Vagina (tissue), 2 donors: Measurements from ENCODE around the gene ADCY4. TPM values are rescaled to one million over a fixed set of nuclear protein-coding genes. Genes with fewer than 3 reads are reported as not detected.

Experiments used
- DNase-seq, 2 donors: peaks; one replicate each; pipeline ENCODE4 v3.0.0-alpha.2; 2017; ENCODE audit errors: extremely low spot score in 2 of 2
- H3K27ac ChIP-seq: fragments of 200-600 bp; sonication (generic); one replicate; pipeline ENCODE4 v1.5.1; 2019
- H3K27me3 ChIP-seq: fragments of 200-600 bp; sonication (generic); one replicate; pipeline ENCODE4 v1.5.1; 2019
- H3K36me3 ChIP-seq, 2 donors: fragments of 200-600 bp; sonication (generic); one replicate each; pipeline ENCODE4 v1.5.1; 2017 to 2019
- H3K4me1 ChIP-seq: fragments of 200-600 bp; sonication (generic); one replicate; pipeline ENCODE4 v1.5.1; 2019
- H3K4me3 ChIP-seq, 2 donors: fragments of 200-600 bp; sonication (generic); 1 replicate in 1 of 2; 2 replicates in 1 of 2; pipeline ENCODE4 v1.5.1; 2016 to 2019
- H3K9me3 ChIP-seq: fragments of 200-600 bp; sonication (generic); one replicate; pipeline ENCODE4 v1.5.1; 2019
- POLR2A ChIP-seq, 2 donors: fragments of 450-650 bp; IDR thresholded peaks; one replicate each; pipeline ENCODE4 v1.6.1; 2017; ENCODE audit warnings: antibody characterized with exemption in 2 of 2, mild to moderate bottlenecking in 2 of 2, moderate library complexity in 2 of 2
- POLR2AphosphoS5 ChIP-seq, 2 donors: sonication (generic); formaldehyde crosslinking; IDR thresholded peaks; one replicate each; pipeline ENCODE4 v1.9.0; 2017; ENCODE audit warnings: antibody characterized with exemption in 2 of 2, mild to moderate bottlenecking in 2 of 2, low read depth in 1 of 2; ENCODE audit not compliant: insufficient read depth in 1 of 2
- intact Hi-C: fragments of 100-400 bp; cut with DNase I; formaldehyde crosslinking; loops from one replicate; pipeline ENCODE4 v1.15.1; 2023
- total RNA-seq: library from RNA; depleted of rRNA; stranded (reverse); fragments of >200 nt; gene quantifications from one replicate; pipeline ENCODE4 v1.2.3, GENCODE V29; 2016
- TF ChIP-seq, protein P1 (sequence below), 3 experiments: fragments of 450-650 bp in 2 of 3; fragments of 200-600 bp in 1 of 3; sonication (generic) in 1 of 3; IDR thresholded peaks; one replicate each; pipeline ENCODE4 v1.5.1; 2017 to 2019; ENCODE audit warnings: antibody characterized with exemption in 3 of 3, mild to moderate bottlenecking in 2 of 3, moderate library complexity in 2 of 3

Gene ADCY4
- total RNA-seq, 1 donor from 2014 or later: 32.7 TPM

DNA sequence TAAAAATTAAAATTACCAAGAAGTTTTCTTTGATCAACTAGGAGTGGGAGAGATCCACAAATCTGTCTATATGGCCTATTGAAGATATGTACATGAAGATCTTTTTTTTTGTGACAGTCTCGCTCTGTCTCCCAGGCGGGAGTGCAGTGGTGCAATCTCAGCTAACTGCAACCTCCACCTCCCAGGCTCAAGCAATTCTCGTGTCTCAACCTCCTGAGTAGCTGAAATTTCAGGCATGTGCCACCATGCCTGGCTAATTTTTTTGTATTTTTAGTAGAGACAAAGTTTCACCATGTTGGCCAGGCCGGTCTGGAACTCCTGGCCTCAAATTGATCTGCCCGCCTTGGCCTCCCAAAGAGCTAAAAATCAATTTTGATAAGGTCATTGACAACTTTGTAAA, 28.5 kb upstream of the ADCY4 start:
- H3K27ac ChIP-seq: no peak overlapping the region
- intact Hi-C loops: no loop called here
- H3K9me3 ChIP-seq: no peaks in the 10 kb centered on the region
- H3K27me3 ChIP-seq: no peaks in the 10 kb centered on the region
- TF ChIP-seq, protein P1, sequence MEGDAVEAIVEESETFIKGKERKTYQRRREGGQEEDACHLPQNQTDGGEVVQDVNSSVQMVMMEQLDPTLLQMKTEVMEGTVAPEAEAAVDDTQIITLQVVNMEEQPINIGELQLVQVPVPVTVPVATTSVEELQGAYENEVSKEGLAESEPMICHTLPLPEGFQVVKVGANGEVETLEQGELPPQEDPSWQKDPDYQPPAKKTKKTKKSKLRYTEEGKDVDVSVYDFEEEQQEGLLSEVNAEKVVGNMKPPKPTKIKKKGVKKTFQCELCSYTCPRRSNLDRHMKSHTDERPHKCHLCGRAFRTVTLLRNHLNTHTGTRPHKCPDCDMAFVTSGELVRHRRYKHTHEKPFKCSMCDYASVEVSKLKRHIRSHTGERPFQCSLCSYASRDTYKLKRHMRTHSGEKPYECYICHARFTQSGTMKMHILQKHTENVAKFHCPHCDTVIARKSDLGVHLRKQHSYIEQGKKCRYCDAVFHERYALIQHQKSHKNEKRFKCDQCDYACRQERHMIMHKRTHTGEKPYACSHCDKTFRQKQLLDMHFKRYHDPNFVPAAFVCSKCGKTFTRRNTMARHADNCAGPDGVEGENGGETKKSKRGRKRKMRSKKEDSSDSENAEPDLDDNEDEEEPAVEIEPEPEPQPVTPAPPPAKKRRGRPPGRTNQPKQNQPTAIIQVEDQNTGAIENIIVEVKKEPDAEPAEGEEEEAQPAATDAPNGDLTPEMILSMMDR (IDR thresholded peaks at IDR 0.05): no peak
- no peak for TF ChIP-seq POLR2A (IDR thresholded peaks at IDR 0.05)
- TF ChIP-seq POLR2AphosphoS5 (IDR thresholded peaks at IDR 0.05; ENCODE audit: insufficient read depth in 1 of 2, low read depth in 1 of 2): no peak
- no peaks in the 10 kb centered on the region for H3K36me3 ChIP-seq
- H3K4me3 ChIP-seq: no peak overlapping the region
- no peak for DNase-seq
- peaks cover 26% of the 10 kb centered on the region for H3K4me1 ChIP-seq

DNA sequence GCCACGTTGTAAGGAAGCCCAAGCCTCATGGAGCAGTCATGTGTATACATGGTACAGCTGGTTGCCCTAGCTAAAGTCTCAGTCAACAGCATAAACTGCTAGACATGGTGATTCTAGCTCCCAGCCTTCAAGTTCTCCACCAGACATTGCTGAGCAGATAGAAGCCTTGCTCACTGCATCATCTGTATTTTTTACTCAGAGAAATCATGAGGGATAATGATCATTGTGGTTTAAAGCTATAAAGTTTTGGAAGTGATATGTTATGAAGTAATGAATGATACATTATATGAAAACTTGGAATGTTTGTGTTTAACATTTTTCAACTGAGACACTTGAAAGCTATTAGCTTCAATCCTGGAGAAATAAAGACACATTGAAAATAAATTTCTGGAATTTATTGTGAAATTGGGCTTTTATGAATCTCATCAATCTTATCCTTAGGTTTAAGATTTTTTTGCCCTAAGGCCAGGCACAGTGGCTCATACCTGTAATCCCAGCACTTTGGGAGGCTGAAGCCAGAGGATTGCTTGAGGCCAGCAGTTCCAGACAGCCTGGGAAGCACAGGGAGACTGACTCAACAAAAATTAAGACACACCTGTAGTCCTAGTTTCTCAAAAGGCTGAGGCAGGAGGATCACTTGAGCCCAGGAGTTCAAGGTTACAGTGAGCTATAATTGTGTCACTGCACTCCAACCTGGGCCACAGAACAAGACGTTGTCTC, 27.5 kb upstream of the ADCY4 start:
- H3K27me3 ChIP-seq: no peaks in the 10 kb centered on the region
- H3K4me3 ChIP-seq: no peak overlapping the region
- H3K4me1 ChIP-seq: peaks cover 18% of the 10 kb centered on the region
- intact Hi-C loops: no loop called here
- no peak overlapping the region for H3K27ac ChIP-seq
- DNase-seq: no peak
- H3K9me3 ChIP-seq: no peaks in the 10 kb centered on the region
- H3K36me3 ChIP-seq: no peaks in the 10 kb centered on the region
- TF ChIP-seq, protein P1 (IDR thresholded peaks at IDR 0.05): no peak
- no peak for TF ChIP-seq POLR2A (IDR thresholded peaks at IDR 0.05)

DNA sequence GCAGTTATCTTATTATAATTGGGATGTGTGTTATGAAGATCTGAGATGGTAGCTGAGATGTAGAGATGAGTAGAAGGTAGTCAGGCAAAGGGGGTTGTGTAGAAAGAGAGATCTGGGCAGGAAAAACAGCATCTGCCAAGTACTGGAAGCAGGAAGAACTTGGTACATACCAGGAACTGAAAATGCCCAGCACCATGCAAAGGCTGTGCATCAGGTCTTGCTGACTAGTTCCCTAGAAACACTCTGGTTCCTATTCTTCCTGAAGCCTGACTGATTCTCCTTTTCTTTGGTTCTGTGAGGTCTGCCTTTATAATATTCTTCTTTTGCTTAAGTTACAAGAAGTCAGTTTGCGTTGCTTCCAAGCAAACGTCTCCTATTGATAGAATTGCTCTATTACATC, 26.5 kb upstream of the ADCY4 start:
- Histone ChIP-seq H3K27ac (no peak overlapping the region), H3K36me3 (no peaks in the 10 kb centered on the region), H3K27me3 (no peaks in the 10 kb centered on the region), H3K4me1 (peaks cover 10% of the 10 kb centered on the region), H3K9me3 (no peaks in the 10 kb centered on the region), H3K4me3 (no peak overlapping the region)
- DNase-seq: no peak
- intact Hi-C loops: no loop called here
- TF ChIP-seq POLR2AphosphoS5 (IDR thresholded peaks at IDR 0.05; ENCODE audit: insufficient read depth in 1 of 2, low read depth in 1 of 2): no peak
- no peak for TF ChIP-seq POLR2A (IDR thresholded peaks at IDR 0.05)
- TF ChIP-seq, protein P1 (IDR thresholded peaks at IDR 0.05): no peak

DNA sequence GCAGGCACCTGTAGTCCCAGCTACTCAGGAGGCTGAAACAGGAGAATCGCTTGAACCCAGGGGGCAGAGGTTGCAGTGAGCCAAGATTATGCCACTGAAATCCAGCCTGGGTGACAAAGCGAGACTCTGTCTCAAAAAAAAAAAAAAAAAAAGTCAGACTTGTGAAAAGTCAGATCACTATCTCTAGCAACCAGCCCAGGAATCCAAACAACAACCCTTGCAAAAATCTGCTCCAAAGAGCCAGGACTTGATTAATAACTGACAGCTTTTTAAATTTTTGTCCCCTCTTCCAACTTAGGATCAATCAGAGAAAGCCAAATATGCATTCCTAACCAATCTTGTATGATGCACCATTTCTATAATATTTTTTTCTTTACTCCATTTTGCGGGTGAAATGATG, 25.4 kb upstream of the ADCY4 start:
- H3K36me3 ChIP-seq: no peaks in the 10 kb centered on the region

DNA sequence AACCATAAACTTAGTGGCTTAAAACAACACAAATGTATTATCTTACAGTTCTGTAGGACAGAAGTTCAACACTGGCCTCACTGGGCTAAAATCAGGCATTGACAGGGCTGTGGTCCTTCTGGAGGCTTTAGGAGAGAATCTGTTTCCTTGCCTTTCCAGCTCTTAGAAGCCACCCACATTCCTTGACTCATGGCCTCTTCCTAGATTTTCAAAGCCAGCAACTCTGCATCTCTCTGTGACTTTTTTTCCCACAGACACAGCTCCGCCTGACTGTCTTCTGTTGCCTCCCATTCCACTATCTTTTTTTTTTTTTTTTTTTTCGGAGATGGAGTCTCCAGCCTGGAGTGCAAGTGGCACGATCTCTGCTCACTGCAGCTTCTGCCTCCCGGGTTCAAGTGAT, 21.3 kb upstream of the ADCY4 start:
- Histone ChIP-seq H3K4me3 (no peak overlapping the region), H3K9me3 (no peaks in the 10 kb centered on the region), H3K27me3 (no peaks in the 10 kb centered on the region), H3K27ac (no peak overlapping the region), H3K36me3 (no peaks in the 10 kb centered on the region), H3K4me1 (no peaks in the 10 kb centered on the region)
- TF ChIP-seq POLR2A (IDR thresholded peaks at IDR 0.05): no peak
- TF ChIP-seq, protein P1 (IDR thresholded peaks at IDR 0.05): no peak
- no peak for TF ChIP-seq POLR2AphosphoS5 (IDR thresholded peaks at IDR 0.05; ENCODE audit: insufficient read depth in 1 of 2, low read depth in 1 of 2)
- DNase-seq: no peak
- intact Hi-C loops: no loop called here

More for the DNA sequence above, 25.4 kb upstream of the ADCY4 start:
- no peaks in the 10 kb centered on the region for H3K9me3 ChIP-seq
- no peak overlapping the region for H3K4me3 ChIP-seq
- intact Hi-C loops: no loop called here
- H3K27ac ChIP-seq: no peak overlapping the region
- DNase-seq: no peak
- H3K27me3 ChIP-seq: no peaks in the 10 kb centered on the region
- peaks cover 2% of the 10 kb centered on the region for H3K4me1 ChIP-seq
- no peak for TF ChIP-seq POLR2AphosphoS5 (IDR thresholded peaks at IDR 0.05; ENCODE audit: insufficient read depth in 1 of 2, low read depth in 1 of 2)
- TF ChIP-seq POLR2A (IDR thresholded peaks at IDR 0.05): no peak
- TF ChIP-seq, protein P1 (IDR thresholded peaks at IDR 0.05): no peak
